Fibroblast of mammary gland (primary cell): ENCODE results near the gene XAB2.

Source experiments
- DNase-seq: peaks from one replicate; pipeline ENCODE4 v3.0.0-alpha.2; 2010; ENCODE audit warnings: low read depth
- H3K4me3 ChIP-seq: 2 replicates; pipeline ENCODE4 v1.5.1; 2011; ENCODE audit warnings: low read depth, mild to moderate bottlenecking, low read length, moderate library complexity; ENCODE audit not compliant: control insufficient read depth
- TF ChIP-seq, protein P1 (sequence below): conservative IDR thresholded peaks from 2 replicates; pipeline ENCODE4 v1.5.1; 2011; ENCODE audit warnings: low read depth, low read length, inconsistent platforms; ENCODE audit not compliant: control insufficient read depth, insufficient read depth

Gene XAB2

DNA sequence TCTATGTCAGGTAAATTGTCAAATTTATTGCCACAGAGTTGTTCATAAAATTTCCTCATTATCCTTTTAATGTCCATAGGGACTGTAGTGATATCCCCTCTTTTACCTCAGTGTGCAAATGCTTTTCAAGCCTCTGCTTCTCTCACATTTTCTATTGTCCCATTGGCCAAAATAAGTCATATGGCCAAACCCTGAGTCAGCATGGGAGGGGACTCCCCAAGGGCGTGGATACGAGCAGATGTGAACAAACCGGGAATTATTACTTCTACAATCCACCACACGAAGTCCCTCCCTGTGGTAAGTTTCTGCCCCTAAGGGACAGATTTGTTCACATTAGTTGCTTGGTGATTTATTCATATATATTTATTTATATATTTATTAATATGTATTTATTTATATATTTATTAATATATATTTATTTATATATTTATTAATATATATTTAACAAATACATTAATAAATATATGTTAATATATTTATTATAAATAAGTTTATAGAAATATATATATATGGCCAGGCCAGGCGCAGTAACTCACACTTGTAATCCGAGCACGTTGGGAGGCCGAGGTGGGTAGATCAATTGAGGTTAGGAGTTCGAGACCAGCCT is 53.8 kb downstream of the XAB2 start:
- TF ChIP-seq, protein P1, sequence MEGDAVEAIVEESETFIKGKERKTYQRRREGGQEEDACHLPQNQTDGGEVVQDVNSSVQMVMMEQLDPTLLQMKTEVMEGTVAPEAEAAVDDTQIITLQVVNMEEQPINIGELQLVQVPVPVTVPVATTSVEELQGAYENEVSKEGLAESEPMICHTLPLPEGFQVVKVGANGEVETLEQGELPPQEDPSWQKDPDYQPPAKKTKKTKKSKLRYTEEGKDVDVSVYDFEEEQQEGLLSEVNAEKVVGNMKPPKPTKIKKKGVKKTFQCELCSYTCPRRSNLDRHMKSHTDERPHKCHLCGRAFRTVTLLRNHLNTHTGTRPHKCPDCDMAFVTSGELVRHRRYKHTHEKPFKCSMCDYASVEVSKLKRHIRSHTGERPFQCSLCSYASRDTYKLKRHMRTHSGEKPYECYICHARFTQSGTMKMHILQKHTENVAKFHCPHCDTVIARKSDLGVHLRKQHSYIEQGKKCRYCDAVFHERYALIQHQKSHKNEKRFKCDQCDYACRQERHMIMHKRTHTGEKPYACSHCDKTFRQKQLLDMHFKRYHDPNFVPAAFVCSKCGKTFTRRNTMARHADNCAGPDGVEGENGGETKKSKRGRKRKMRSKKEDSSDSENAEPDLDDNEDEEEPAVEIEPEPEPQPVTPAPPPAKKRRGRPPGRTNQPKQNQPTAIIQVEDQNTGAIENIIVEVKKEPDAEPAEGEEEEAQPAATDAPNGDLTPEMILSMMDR = no peak
- no peak overlapping the region for H3K4me3 ChIP-seq
- DNase-seq = peak; percentile 28

GRCh38 chr19:7570761-7571160 is 58.6 kb downstream of the XAB2 start:
- DNase-seq = no peak
- TF ChIP-seq, protein P1 = no peak

More at GRCh38 chr19:7570761-7571160, 58.6 kb downstream of the XAB2 start:
- H3K4me3 ChIP-seq = no peak overlapping the region
